Astrocyte of the cerebellum (primary cell): Measurements from ENCODE around the gene GRXCR2.
A peak's percentile ranks its signal among the peaks of the same experiment; 100 is the strongest.

Experiments
- DNase-seq: peaks from one replicate; pipeline ENCODE4 v3.0.0-alpha.2; 2011; ENCODE audit warnings: low read depth
- H3K4me3 ChIP-seq: 2 replicates; pipeline ENCODE4 v1.5.1; 2011; ENCODE audit warnings: mild to moderate bottlenecking, low read depth, low read length, moderate library complexity
- in situ Hi-C: cut with HindIII; loops from 2 replicates; pipeline ENCODE4 v1.10.0; 2017; ENCODE audit warnings: low sequenced_read_pairs
- TF ChIP-seq, protein P1 (sequence below): IDR thresholded peaks from 2 replicates; pipeline ENCODE4 v1.5.1; 2012; ENCODE audit warnings: low read length, low read depth, moderate library complexity, mild to moderate bottlenecking; ENCODE audit errors: missing control alignments

GRXCR2 gene

DNA sequence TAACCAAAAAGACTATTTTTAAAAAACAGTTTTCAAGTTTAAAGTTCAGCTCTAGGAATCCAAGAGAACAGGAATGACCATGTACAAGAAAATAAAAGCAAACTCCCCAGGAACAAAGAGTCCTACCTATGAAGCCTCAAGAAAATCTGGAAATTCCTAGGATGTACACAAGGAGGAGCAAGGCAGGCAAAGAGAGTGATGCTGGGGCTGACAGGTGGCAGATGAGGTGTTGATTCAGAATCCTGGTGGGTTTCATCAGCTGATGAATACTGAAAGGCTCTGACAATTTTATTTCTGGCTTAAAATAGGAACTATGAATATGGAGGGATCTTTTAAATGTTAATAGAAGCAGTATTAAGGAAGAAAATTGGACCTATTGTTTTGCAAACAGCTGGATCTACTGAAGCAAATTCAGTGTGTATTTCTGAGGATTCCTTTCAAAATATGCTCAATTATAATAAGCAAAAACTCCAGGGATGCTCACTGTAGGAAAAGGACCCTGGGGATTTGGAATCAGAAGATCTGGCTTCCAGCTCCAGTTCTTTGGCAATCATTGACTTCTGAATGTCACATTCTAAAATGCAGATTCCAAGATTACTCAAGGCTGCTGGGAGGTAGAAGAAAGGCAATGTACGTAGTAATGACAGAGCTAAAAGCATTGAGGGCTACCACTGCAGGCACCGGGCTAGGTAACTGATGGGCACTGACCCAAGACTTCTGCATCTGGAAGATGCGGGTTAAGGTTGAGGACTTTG, 35.6 kb upstream of the GRXCR2 start:
- H3K4me3 ChIP-seq: no peak overlapping the region
- DNase-seq: no peak
- in situ Hi-C loops: no loop called here
- TF ChIP-seq, protein P1, sequence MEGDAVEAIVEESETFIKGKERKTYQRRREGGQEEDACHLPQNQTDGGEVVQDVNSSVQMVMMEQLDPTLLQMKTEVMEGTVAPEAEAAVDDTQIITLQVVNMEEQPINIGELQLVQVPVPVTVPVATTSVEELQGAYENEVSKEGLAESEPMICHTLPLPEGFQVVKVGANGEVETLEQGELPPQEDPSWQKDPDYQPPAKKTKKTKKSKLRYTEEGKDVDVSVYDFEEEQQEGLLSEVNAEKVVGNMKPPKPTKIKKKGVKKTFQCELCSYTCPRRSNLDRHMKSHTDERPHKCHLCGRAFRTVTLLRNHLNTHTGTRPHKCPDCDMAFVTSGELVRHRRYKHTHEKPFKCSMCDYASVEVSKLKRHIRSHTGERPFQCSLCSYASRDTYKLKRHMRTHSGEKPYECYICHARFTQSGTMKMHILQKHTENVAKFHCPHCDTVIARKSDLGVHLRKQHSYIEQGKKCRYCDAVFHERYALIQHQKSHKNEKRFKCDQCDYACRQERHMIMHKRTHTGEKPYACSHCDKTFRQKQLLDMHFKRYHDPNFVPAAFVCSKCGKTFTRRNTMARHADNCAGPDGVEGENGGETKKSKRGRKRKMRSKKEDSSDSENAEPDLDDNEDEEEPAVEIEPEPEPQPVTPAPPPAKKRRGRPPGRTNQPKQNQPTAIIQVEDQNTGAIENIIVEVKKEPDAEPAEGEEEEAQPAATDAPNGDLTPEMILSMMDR: peak; percentile 31

DNA sequence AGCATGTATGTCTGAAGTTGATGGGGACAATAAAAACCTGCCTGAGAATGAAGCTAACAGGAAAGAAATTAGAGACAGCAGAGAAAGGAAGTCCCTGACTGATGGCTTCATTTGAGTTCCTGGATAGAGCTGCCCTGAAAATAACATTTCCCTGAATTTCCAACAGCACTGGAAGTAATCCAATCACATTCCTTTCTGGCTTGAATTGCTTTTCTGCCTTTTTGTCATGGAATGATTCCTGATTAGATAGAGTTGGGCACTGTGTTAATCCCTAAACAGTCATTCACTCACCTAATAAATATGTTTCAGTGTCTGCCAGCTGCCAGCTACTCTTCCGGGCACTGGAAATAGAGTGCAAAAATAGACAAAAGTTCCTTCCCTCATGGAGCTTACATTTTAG, 33.6 kb upstream of the GRXCR2 start:
- H3K4me3 ChIP-seq: no peak overlapping the region
- peak; percentile 11 for DNase-seq
- TF ChIP-seq, protein P1: no peak
- in situ Hi-C loops: no loop called here

DNA sequence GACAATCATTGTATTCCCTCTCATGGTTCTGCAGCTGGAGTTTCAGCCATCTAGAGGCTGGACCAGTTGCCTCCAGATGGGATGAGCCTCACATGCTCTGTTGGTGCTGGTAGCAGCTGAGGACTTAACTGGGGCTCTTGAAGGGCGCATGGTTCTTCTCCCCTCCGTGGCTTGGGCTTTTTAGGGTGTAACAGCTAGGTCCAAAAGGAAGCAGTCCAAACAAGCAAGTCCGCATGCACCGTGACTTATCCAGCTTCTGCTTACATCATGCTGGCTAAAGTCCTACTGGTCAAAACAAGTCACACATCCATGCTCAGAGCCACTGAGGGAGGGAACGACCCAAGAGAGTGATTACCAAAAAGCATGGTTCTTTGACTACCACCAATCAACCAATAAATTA, 31.9 kb upstream of the GRXCR2 start:
- in situ Hi-C loops: no loop called here
- DNase-seq: no peak
- TF ChIP-seq, protein P1: no peak
- no peak overlapping the region for H3K4me3 ChIP-seq

DNA sequence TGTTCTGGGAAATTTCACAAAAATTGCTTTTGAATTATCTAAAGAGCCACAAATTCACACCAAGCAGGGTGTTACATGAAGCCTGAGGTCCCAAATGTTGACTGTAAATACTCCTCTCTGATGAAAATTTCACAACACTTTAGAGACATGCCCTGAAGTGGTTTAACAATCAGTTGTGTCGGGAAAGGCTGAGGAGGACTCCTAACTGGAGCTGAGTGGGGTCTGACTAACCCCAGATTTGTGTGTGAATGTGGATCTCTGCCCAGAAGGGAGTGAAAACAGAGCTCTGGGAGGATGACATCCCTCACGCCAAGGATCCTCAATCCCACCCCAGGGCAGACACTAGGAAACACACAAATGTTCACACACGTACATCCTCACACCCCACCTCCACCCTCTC, 31.1 kb upstream of the GRXCR2 start:
- DNase-seq: peak; percentile 13
- H3K4me3 ChIP-seq: no peak overlapping the region
- TF ChIP-seq, protein P1: no peak
- in situ Hi-C loops: no loop called here

DNA sequence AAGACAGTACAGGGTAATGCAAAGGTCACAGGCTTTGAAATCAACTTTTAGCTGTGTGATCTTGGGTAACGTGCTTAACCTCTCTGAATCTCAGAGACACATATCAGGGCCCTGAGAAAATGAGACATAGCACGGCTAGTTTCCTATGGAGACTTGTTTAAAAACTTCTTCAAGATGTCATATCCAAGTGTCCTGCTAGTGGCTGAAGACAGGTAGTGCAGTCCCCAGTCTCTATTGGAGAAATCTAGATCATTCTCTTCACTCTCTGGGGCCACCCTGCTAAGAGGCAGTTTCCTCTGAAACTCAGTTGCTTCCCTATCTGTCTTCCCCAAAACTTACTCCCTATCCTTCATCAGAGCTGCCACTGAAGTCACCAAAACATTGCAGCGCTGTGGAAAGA, 30.3 kb upstream of the GRXCR2 start:
- H3K4me3 ChIP-seq: no peak overlapping the region
- in situ Hi-C loops: no loop called here
- DNase-seq: no peak
- TF ChIP-seq, protein P1: peak; percentile 41

DNA sequence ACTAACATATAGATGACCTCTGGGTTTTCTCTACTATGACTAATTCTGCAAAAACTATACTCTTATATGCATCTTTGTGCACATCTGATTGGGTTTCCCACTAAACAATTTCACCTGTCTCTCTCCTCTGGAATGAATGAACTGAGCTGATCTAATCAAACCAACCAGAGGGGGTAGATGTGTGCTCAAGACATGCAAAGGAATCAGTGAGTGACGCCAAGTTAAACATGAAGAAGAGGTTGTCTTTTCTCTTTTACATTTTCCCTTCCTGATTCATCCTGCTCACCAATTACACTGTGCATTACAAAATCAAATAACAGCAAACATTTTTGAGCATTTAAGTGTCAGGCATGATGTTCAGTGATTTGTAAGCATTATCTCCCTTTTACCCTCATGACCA, 29.6 kb upstream of the GRXCR2 start:
- TF ChIP-seq, protein P1: no peak
- DNase-seq: no peak
- no peak overlapping the region for H3K4me3 ChIP-seq
- in situ Hi-C loops: no loop called here
